A673 (cell line): ENCODE measurements around the gene RAPGEF4. TPM values are rescaled to one million over a fixed set of nuclear protein-coding genes. Genes with fewer than 3 reads are reported as not detected.

Experiments
- BruUV-seq: library from RNA; stranded (reverse); fragments of 400-500 nt; replicated peaks from 2 replicates; lab custom pipeline; 2021; lab: Mats Ljungman, UMichigan
- CTCF ChIA-PET: fragments of 300-600 bp; sonication (Branson Sonifier 250); formaldehyde crosslinking; loops from one replicate; lab custom pipeline; 2022; ENCODE audit warnings: antibody characterized with exemption; lab: Charles Lee
- POLR2A ChIA-PET: fragments of 300-600 bp; sonication (Branson Sonifier 250); formaldehyde crosslinking; loops from one replicate; lab custom pipeline; 2022; ENCODE audit warnings: antibody characterized with exemption; ENCODE audit not compliant: low non-redundant PET; lab: Charles Lee
- DNase-seq: peaks from one replicate; pipeline ENCODE4 v3.0.0-alpha.2; 2015; ENCODE audit warnings: low spot score
- H3K27ac ChIP-seq: fragments of 200-600 bp; sonication (generic); 2 replicates; pipeline ENCODE4 v1.5.1; 2016; ENCODE audit warnings: mixed run types, low read depth, mild to moderate bottlenecking, mixed read lengths, antibody characterized with exemption, low read length; ENCODE audit not compliant: poor library complexity, severe bottlenecking
- H3K27me3 ChIP-seq: fragments of 200-600 bp; sonication (generic); replicated peaks from 2 replicates; pipeline ENCODE4 v1.6.1; 2017; ENCODE audit warnings: mixed run types, low read depth, mild to moderate bottlenecking, mixed read lengths, antibody characterized with exemption, low read length; ENCODE audit not compliant: insufficient read depth, poor library complexity
- H3K36me3 ChIP-seq: fragments of 200-600 bp; sonication (generic); 2 replicates; pipeline ENCODE4 v1.6.1; 2016; ENCODE audit warnings: mixed run types, mild to moderate bottlenecking, mixed read lengths, antibody characterized with exemption, low read length; ENCODE audit not compliant: insufficient read depth, poor library complexity, severe bottlenecking
- H3K4me1 ChIP-seq: fragments of 200-600 bp; sonication (generic); 2 replicates; pipeline ENCODE4 v1.6.1; 2017; ENCODE audit warnings: mixed run types, mild to moderate bottlenecking, mixed read lengths, antibody characterized with exemption, low read length; ENCODE audit not compliant: insufficient read depth, poor library complexity, severe bottlenecking
- H3K4me3 ChIP-seq: fragments of 200-600 bp; sonication (generic); 2 replicates; pipeline ENCODE4 v1.5.1; 2016; ENCODE audit warnings: low read depth, mixed run types, mild to moderate bottlenecking, mixed read lengths, low read length; ENCODE audit not compliant: poor library complexity, severe bottlenecking
- H3K9me3 ChIP-seq: fragments of 200-600 bp; sonication (generic); 2 replicates; pipeline ENCODE4 v1.6.1; 2016; ENCODE audit warnings: mixed run types, low read depth, mild to moderate bottlenecking, mixed read lengths, antibody characterized with exemption, low read length; ENCODE audit not compliant: poor library complexity, severe bottlenecking
- CTCF ChIP-seq: fragments of 300-800, 200-600 bp; sonication (generic); conservative IDR thresholded peaks from 2 replicates; pipeline ENCODE4 v1.5.1; 2017; ENCODE audit warnings: low read depth, mild to moderate bottlenecking, antibody characterized with exemption, low read length, moderate library complexity, mixed read lengths
- EZH2 ChIP-seq: fragments of 200-600 bp; sonication (generic); IDR thresholded peaks from 2 replicates; pipeline ENCODE4 v1.6.1; 2017; ENCODE audit warnings: borderline replicate concordance, low read depth, mild to moderate bottlenecking, mixed read lengths, antibody characterized with exemption, low read length; ENCODE audit not compliant: poor library complexity, severe bottlenecking
- intact Hi-C: fragments of 100-400 bp; cut with micrococcal nuclease; formaldehyde crosslinking; loops from one replicate; pipeline ENCODE4 v1.10.0; 2022; ENCODE audit not compliant: unreplicated experiment
- total RNA-seq: library from RNA; stranded (reverse); gene quantifications from 2 replicates; pipeline ENCODE4 v1.2.3, GENCODE V29; 2021

The RAPGEF4 gene
- total RNA-seq, 1 experiment from 2014 or later = 0.26 TPM

- Histone ChIP-seq H3K4me3 (no peak overlapping the region), H3K27ac (no peak overlapping the region), H3K4me1 (no peaks in the 10 kb centered on the region), H3K36me3 (no peaks in the 10 kb centered on the region), H3K9me3 (peaks cover 5% of the 10 kb centered on the region), H3K27me3 (peaks cover 39% of the 10 kb centered on the region)
- ChIA-PET POLR2A (no interaction called here), CTCF (no interaction called here)
- TF ChIP-seq EZH2 = no peak
- TF ChIP-seq CTCF = no peak
- DNase-seq = no peak
- no TSS peak for BruUV-seq
- intact Hi-C loops = no loop called here
These were observed 5.2 kb downstream of the RAPGEF4 start for GRCh38 chr2:172740856-172741255.

DNA sequence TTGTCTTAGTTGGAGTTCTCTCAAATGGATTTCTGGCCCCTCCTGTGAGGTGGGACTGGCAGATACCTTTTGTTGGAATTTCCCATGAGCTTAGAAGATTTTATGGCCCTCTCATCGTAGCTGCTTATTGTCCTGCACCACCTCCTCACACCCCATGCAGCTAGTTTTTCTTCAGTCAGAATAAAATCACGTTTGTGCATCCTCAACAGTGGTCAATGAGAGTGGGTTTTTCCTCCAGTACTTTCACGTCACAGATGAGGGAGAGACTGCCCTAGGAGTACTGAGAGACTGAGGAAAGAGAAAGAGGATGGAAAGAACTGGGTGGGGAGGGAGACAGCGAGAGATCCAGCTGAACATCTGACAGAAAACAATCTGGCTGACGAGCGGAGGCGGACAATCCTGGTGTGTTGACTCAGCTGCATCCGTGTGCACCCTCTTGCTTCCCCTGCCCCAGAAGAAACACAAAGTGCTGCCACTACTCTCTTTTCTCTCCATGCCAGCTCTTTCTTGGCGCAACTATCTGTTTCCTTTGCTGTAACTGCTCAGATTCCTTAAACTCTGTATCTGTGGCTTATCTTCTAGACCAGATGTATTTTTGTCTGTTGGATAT, 7.4 kb downstream of the RAPGEF4 start:
- ChIA-PET POLR2A (no interaction called here), CTCF (no interaction called here)
- H3K27ac ChIP-seq = no peak overlapping the region
- H3K9me3 ChIP-seq = peaks cover 5% of the 10 kb centered on the region
- TF ChIP-seq CTCF (no peak), EZH2 (no peak)
- DNase-seq = no peak
- H3K36me3 ChIP-seq = no peaks in the 10 kb centered on the region
- H3K4me3 ChIP-seq = no peak overlapping the region
- H3K4me1 ChIP-seq = no peaks in the 10 kb centered on the region
- intact Hi-C loops = no loop called here
- peaks cover 18% of the 10 kb centered on the region for H3K27me3 ChIP-seq
- BruUV-seq = no TSS peak

GRCh38 chr2:172743898-172744297, 8.3 kb downstream of the RAPGEF4 start:
- no TSS peak for BruUV-seq
- Histone ChIP-seq H3K9me3 (peaks cover 5% of the 10 kb centered on the region), H3K27ac (no peak overlapping the region), H3K4me3 (no peak overlapping the region), H3K27me3 (peaks cover 9% of the 10 kb centered on the region), H3K36me3 (no peaks in the 10 kb centered on the region), H3K4me1 (no peaks in the 10 kb centered on the region)
- POLR2A ChIA-PET = no interaction called here
- TF ChIP-seq EZH2 = no peak
- no peak for TF ChIP-seq CTCF
- CTCF ChIA-PET = no interaction called here
- intact Hi-C loops = no loop called here
- DNase-seq = no peak
